GM12891 (cell line): Measurements from ENCODE around the gene TCF21.

Experiments
- DNase-seq: peaks from one replicate; pipeline ENCODE4 v3.0.0; 2011; ENCODE audit warnings: low spot score; ENCODE audit not compliant: insufficient read length
- FAIRE-seq: peaks from 2 replicates; lab custom pipeline; 2011; peaks lifted over from hg19 to GRCh38; lab: Jason Lieb, UNC
- PAX5 ChIP-seq: IDR thresholded peaks from 2 replicates; pipeline ENCODE4 v1.6.1; 2011; ENCODE audit warnings: low read length, moderate library complexity, mild to moderate bottlenecking; ENCODE audit not compliant: insufficient read depth, severe bottlenecking
- POLR2A ChIP-seq: IDR thresholded peaks from 2 replicates; pipeline ENCODE4 v1.6.1; 2011; ENCODE audit warnings: low read depth, low read length, control low read depth
- POLR2AphosphoS5 ChIP-seq: IDR thresholded peaks from 2 replicates; pipeline ENCODE4 v1.6.1; 2011; ENCODE audit warnings: low read depth, low read length, control low read depth
- POU2F2 ChIP-seq: IDR thresholded peaks from 2 replicates; pipeline ENCODE4 v1.6.1; 2011; ENCODE audit warnings: low read depth, mild to moderate bottlenecking, control low read depth, low read length, moderate library complexity
- SPI1 ChIP-seq: IDR thresholded peaks from 2 replicates; pipeline ENCODE4 v1.6.1; 2011; ENCODE audit warnings: low read depth, low read length, control low read depth
- TAF1 ChIP-seq: IDR thresholded peaks from 2 replicates; pipeline ENCODE4 v1.6.1; 2011; ENCODE audit warnings: low read depth, low read length, control low read depth

Gene TCF21

GRCh38 chr6:133863228-133863627 lies 25.7 kb upstream of the TCF21 start:
- no peak for TF ChIP-seq POLR2A
- no peak for TF ChIP-seq PAX5
- TF ChIP-seq POU2F2 = no peak
- TF ChIP-seq TAF1 = no peak
- FAIRE-seq = no peak

GRCh38 chr6:133865680-133866079 lies 23.2 kb upstream of the TCF21 start:
- TF ChIP-seq POLR2A (no peak), POU2F2 (no peak), SPI1 (no peak), POLR2AphosphoS5 (no peak), TAF1 (no peak)
- no peak for DNase-seq
- no peak for FAIRE-seq

More at GRCh38 chr6:133863228-133863627, 25.7 kb upstream of the TCF21 start:
- no peak for DNase-seq

- TF ChIP-seq POU2F2 (no peak), PAX5 (no peak), TAF1 (no peak), POLR2AphosphoS5 (no peak), SPI1 (no peak), POLR2A (no peak)
- FAIRE-seq = no peak
- no peak for DNase-seq
These were observed 17.8 kb upstream of the TCF21 start for GRCh38 chr6:133871131-133871530.

- DNase-seq (no peak), FAIRE-seq (no peak)
- TF ChIP-seq PAX5 = no peak
- TF ChIP-seq POU2F2 = no peak
- TF ChIP-seq TAF1 = no peak
- TF ChIP-seq SPI1 = no peak
- no peak for TF ChIP-seq POLR2A
- TF ChIP-seq POLR2AphosphoS5 = no peak
These were observed 15.4 kb upstream of the TCF21 start for GRCh38 chr6:133873538-133873937.

GRCh38 chr6:133877116-133877515 lies 11.8 kb upstream of the TCF21 start:
- DNase-seq (no peak), FAIRE-seq (no peak)
- TF ChIP-seq POLR2A (no peak), SPI1 (no peak), TAF1 (no peak), PAX5 (no peak), POU2F2 (no peak), POLR2AphosphoS5 (no peak)

- no peak for TF ChIP-seq TAF1
- TF ChIP-seq PAX5 = no peak
- TF ChIP-seq SPI1 = no peak
- TF ChIP-seq POLR2A = no peak
- TF ChIP-seq POU2F2 = no peak
- TF ChIP-seq POLR2AphosphoS5 = no peak
- no peak for DNase-seq
- FAIRE-seq = no peak
These were observed 8.9 kb upstream of the TCF21 start for GRCh38 chr6:133880006-133880405.

- FAIRE-seq = no peak
- TF ChIP-seq POU2F2 (no peak), POLR2A (no peak), PAX5 (no peak), POLR2AphosphoS5 (no peak), SPI1 (no peak), TAF1 (no peak)
These were observed 8.0 kb upstream of the TCF21 start for GRCh38 chr6:133880896-133881295.

GRCh38 chr6:133886104-133886775 lies 2.7 kb upstream of the TCF21 start:
- FAIRE-seq (no peak), DNase-seq (no peak)
- no peak for TF ChIP-seq PAX5

More at GRCh38 chr6:133880896-133881295, 8.0 kb upstream of the TCF21 start:
- no peak for DNase-seq

GRCh38 chr6:133887156-133887879 lies 1.6 kb upstream of the TCF21 start:
- TF ChIP-seq POU2F2 (no peak), POLR2AphosphoS5 (no peak), TAF1 (no peak), SPI1 (no peak), POLR2A (no peak), PAX5 (no peak)
- DNase-seq (no peak), FAIRE-seq (no peak)

GRCh38 chr6:133887880-133888230 lies 1.1 kb upstream of the TCF21 start:
- TF ChIP-seq POLR2AphosphoS5 = no peak
- no peak for TF ChIP-seq SPI1
- TF ChIP-seq TAF1 = no peak
- TF ChIP-seq PAX5 = no peak
- TF ChIP-seq POLR2A = no peak
- TF ChIP-seq POU2F2 = no peak
- no peak for DNase-seq
- FAIRE-seq = no peak
